Measurements from ENCODE around the gene ABHD16A.

ABHD16A gene

GRCh38 chr6:31749301-31750036 lies 46.3 kb upstream of the ABHD16A start:
- no peak overlapping the region for H4K91ac ChIP-seq (ENCODE audit: low read length)
- no peak overlapping the region for H3K14ac ChIP-seq (ENCODE audit: low read length in 2 of 2)

GRCh38 chr6:31744422-31744821 lies 41.3 kb upstream of the ABHD16A start:
- DNase-seq, result no peak
- no peak overlapping the region for H2BK120ac ChIP-seq (ENCODE audit: low read depth, low read length)
- H3K4me3 ChIP-seq (ENCODE audit: insufficient read depth in 1 of 2, low read depth in 1 of 2, low read length in 2 of 2), result no peak overlapping the region
- H4K91ac ChIP-seq (ENCODE audit: low read length), result no peak overlapping the region
- no peak overlapping the region for H3K18ac ChIP-seq (ENCODE audit: low read depth in 1 of 2, low read length in 2 of 2)
- H2BK5ac ChIP-seq (ENCODE audit: low read depth, low read length, poor library complexity, severe bottlenecking), result no peak overlapping the region
- peaks cover 0 to 43% of the 10 kb centered on the region in 2 experiments for H3K36me3 ChIP-seq (ENCODE audit: control insufficient read depth in 1 of 2, insufficient read depth in 2 of 2, low read depth in 1 of 2, low read length in 2 of 2)
- no peak overlapping the region for H2BK15ac ChIP-seq (ENCODE audit: low read depth, poor library complexity, severe bottlenecking)
- H3K9me3 ChIP-seq (ENCODE audit: control insufficient read depth, low read length), result no peaks in the 10 kb centered on the region
- no peak overlapping the region for H4K8ac ChIP-seq (ENCODE audit: low read length)
- no peak overlapping the region for H2BK12ac ChIP-seq (ENCODE audit: low read length in 2 of 2)
- H3K79me1 ChIP-seq (replicated peaks; ENCODE audit: low read length, poor library complexity, severe bottlenecking), result no peaks in the 10 kb centered on the region
- no peak overlapping the region for H3K9ac ChIP-seq (ENCODE audit: low read length)
- H3K27ac ChIP-seq (ENCODE audit: low read length, poor library complexity, severe bottlenecking), result no peak overlapping the region
- no peak overlapping the region for H3K23ac ChIP-seq (ENCODE audit: low read length in 2 of 2)
- 77% methylated on average over 1 of the region's 1 CpG for WGBS
- H3K27me3 ChIP-seq (ENCODE audit: control insufficient read depth in 1 of 2, insufficient read depth in 1 of 2, low read length in 2 of 2), result no peaks in the 10 kb centered on the region
- no peak overlapping the region for H3K14ac ChIP-seq (ENCODE audit: low read length in 2 of 2)
- H3K4ac ChIP-seq (ENCODE audit: low read depth in 1 of 2, low read length in 2 of 2), result no peak overlapping the region
- peaks cover 8% of the 10 kb centered on the region for H3K4me1 ChIP-seq (ENCODE audit: control insufficient read depth, insufficient read depth, low read depth, low read length)
- H3K4me2 ChIP-seq (ENCODE audit: low read length, poor library complexity, severe bottlenecking), result no peak overlapping the region
- H2AFZ ChIP-seq (ENCODE audit: low read depth, low read length), result no peak overlapping the region
- H2AK5ac ChIP-seq (ENCODE audit: low read length, severe bottlenecking), result no peak overlapping the region

More at GRCh38 chr6:31749301-31750036, 46.3 kb upstream of the ABHD16A start:
- no peak overlapping the region for H3K27ac ChIP-seq (ENCODE audit: low read length, poor library complexity, severe bottlenecking)
- no peak overlapping the region for H2AFZ ChIP-seq (ENCODE audit: low read depth, low read length)
- peaks cover 7% of the 10 kb centered on the region for H3K4me1 ChIP-seq (ENCODE audit: control insufficient read depth, insufficient read depth, low read depth, low read length)
- peak overlapping the region in 1 of 2 experiments; percentile 48 for H3K4ac ChIP-seq (ENCODE audit: low read depth in 1 of 2, low read length in 2 of 2)
- no peak overlapping the region for H2BK120ac ChIP-seq (ENCODE audit: low read depth, low read length)
- H3K36me3 ChIP-seq (ENCODE audit: control insufficient read depth in 1 of 2, insufficient read depth in 2 of 2, low read depth in 1 of 2, low read length in 2 of 2), result peaks cover 0 to 19% of the 10 kb centered on the region in 2 experiments
- H3K79me1 ChIP-seq (replicated peaks; ENCODE audit: low read length, poor library complexity, severe bottlenecking), result no peaks in the 10 kb centered on the region
- H2BK15ac ChIP-seq (ENCODE audit: low read depth, poor library complexity, severe bottlenecking), result no peak overlapping the region
- peak overlapping the region in 1 of 2 experiments; percentile 31 for H2BK12ac ChIP-seq (ENCODE audit: low read length in 2 of 2)
- no peak overlapping the region for H2BK5ac ChIP-seq (ENCODE audit: low read depth, low read length, poor library complexity, severe bottlenecking)
- H2AK5ac ChIP-seq (ENCODE audit: low read length, severe bottlenecking), result no peak overlapping the region
- peak overlapping the region; percentile 25 to 39 for H3K18ac ChIP-seq (ENCODE audit: low read depth in 1 of 2, low read length in 2 of 2)
- no peaks in the 10 kb centered on the region for H3K27me3 ChIP-seq (ENCODE audit: control insufficient read depth in 1 of 2, insufficient read depth in 1 of 2, low read length in 2 of 2)
- no peaks in the 10 kb centered on the region for H3K9me3 ChIP-seq (ENCODE audit: control insufficient read depth, low read length)
- no peak overlapping the region for H3K4me3 ChIP-seq (ENCODE audit: insufficient read depth in 1 of 2, low read depth in 1 of 2, low read length in 2 of 2)
- H3K9ac ChIP-seq (ENCODE audit: low read length), result no peak overlapping the region
- no peak overlapping the region for H4K8ac ChIP-seq (ENCODE audit: low read length)
- no peak for DNase-seq
- H3K4me2 ChIP-seq (ENCODE audit: low read length, poor library complexity, severe bottlenecking), result no peak overlapping the region
- H3K23ac ChIP-seq (ENCODE audit: low read length in 2 of 2), result peak overlapping the region in 1 of 2 experiments; percentile 34
- 91% methylated on average over 5 of the region's 8 CpGs for WGBS

GRCh38 chr6:31742894-31743293 lies 39.8 kb upstream of the ABHD16A start:
- Histone ChIP-seq H3K14ac (ENCODE audit: low read length in 2 of 2) (no peak overlapping the region), H2BK120ac (ENCODE audit: low read depth, low read length) (no peak overlapping the region), H2BK12ac (ENCODE audit: low read length in 2 of 2) (no peak overlapping the region), H4K8ac (ENCODE audit: low read length) (no peak overlapping the region), H3K79me1 (replicated peaks; ENCODE audit: low read length, poor library complexity, severe bottlenecking) (no peaks in the 10 kb centered on the region), H3K9me3 (ENCODE audit: control insufficient read depth, low read length) (no peaks in the 10 kb centered on the region), H4K91ac (ENCODE audit: low read length) (no peak overlapping the region), H3K9ac (ENCODE audit: low read length) (no peak overlapping the region), H3K4me3 (ENCODE audit: insufficient read depth in 1 of 2, low read depth in 1 of 2, low read length in 2 of 2) (no peak overlapping the region), H3K23ac (ENCODE audit: low read length in 2 of 2) (no peak overlapping the region), H3K4me1 (ENCODE audit: control insufficient read depth, insufficient read depth, low read depth, low read length) (peaks cover 21% of the 10 kb centered on the region), H2BK5ac (ENCODE audit: low read depth, low read length, poor library complexity, severe bottlenecking) (no peak overlapping the region), H3K4me2 (ENCODE audit: low read length, poor library complexity, severe bottlenecking) (no peak overlapping the region), H3K36me3 (ENCODE audit: control insufficient read depth in 1 of 2, insufficient read depth in 2 of 2, low read depth in 1 of 2, low read length in 2 of 2) (peaks cover 0 to 40% of the 10 kb centered on the region in 2 experiments), H3K27me3 (ENCODE audit: control insufficient read depth in 1 of 2, insufficient read depth in 1 of 2, low read length in 2 of 2) (no peaks in the 10 kb centered on the region), H2AFZ (ENCODE audit: low read depth, low read length) (no peak overlapping the region), H3K27ac (ENCODE audit: low read length, poor library complexity, severe bottlenecking) (no peak overlapping the region), H2BK15ac (ENCODE audit: low read depth, poor library complexity, severe bottlenecking) (no peak overlapping the region), H3K4ac (ENCODE audit: low read depth in 1 of 2, low read length in 2 of 2) (no peak overlapping the region), H3K18ac (ENCODE audit: low read depth in 1 of 2, low read length in 2 of 2) (no peak overlapping the region), H2AK5ac (ENCODE audit: low read length, severe bottlenecking) (no peak overlapping the region)
- WGBS, result 97% methylated on average over 3 of the region's 3 CpGs
- DNase-seq, result no peak

- Histone ChIP-seq H3K23ac (ENCODE audit: low read length in 2 of 2) (no peak overlapping the region), H3K4me3 (ENCODE audit: insufficient read depth in 1 of 2, low read depth in 1 of 2, low read length in 2 of 2) (no peak overlapping the region), H3K9me3 (ENCODE audit: control insufficient read depth, low read length) (no peaks in the 10 kb centered on the region), H2BK5ac (ENCODE audit: low read depth, low read length, poor library complexity, severe bottlenecking) (no peak overlapping the region), H3K18ac (ENCODE audit: low read depth in 1 of 2, low read length in 2 of 2) (no peak overlapping the region), H3K14ac (ENCODE audit: low read length in 2 of 2) (no peak overlapping the region), H4K91ac (ENCODE audit: low read length) (no peak overlapping the region), H3K27ac (ENCODE audit: low read length, poor library complexity, severe bottlenecking) (no peak overlapping the region), H3K79me1 (replicated peaks; ENCODE audit: low read length, poor library complexity, severe bottlenecking) (peaks cover 2% of the 10 kb centered on the region), H2BK120ac (ENCODE audit: low read depth, low read length) (no peak overlapping the region), H3K4ac (ENCODE audit: low read depth in 1 of 2, low read length in 2 of 2) (no peak overlapping the region), H3K27me3 (ENCODE audit: control insufficient read depth in 1 of 2, insufficient read depth in 1 of 2, low read length in 2 of 2) (no peaks in the 10 kb centered on the region), H3K9ac (ENCODE audit: low read length) (no peak overlapping the region), H3K4me2 (ENCODE audit: low read length, poor library complexity, severe bottlenecking) (no peak overlapping the region), H3K36me3 (ENCODE audit: control insufficient read depth in 1 of 2, insufficient read depth in 2 of 2, low read depth in 1 of 2, low read length in 2 of 2) (peaks cover 0 to 32% of the 10 kb centered on the region in 2 experiments), H2BK15ac (ENCODE audit: low read depth, poor library complexity, severe bottlenecking) (no peak overlapping the region), H4K8ac (ENCODE audit: low read length) (no peak overlapping the region), H2BK12ac (ENCODE audit: low read length in 2 of 2) (no peak overlapping the region), H2AFZ (ENCODE audit: low read depth, low read length) (no peak overlapping the region), H2AK5ac (ENCODE audit: low read length, severe bottlenecking) (no peak overlapping the region), H3K4me1 (ENCODE audit: control insufficient read depth, insufficient read depth, low read depth, low read length) (peaks cover 22% of the 10 kb centered on the region)
- DNase-seq, result no peak
- WGBS, result 94% methylated on average over 2 of the region's 2 CpGs
Measured at GRCh38 chr6:31741815-31742214, 38.7 kb upstream of the ABHD16A start.

Measured in mesenchymal stem cell (in vitro differentiated cells and primary cell).